Sciatic nerve (tissue), 2 donors: Measurements from ENCODE around the gene SMARCD3. TPM values are rescaled to one million over a fixed set of nuclear protein-coding genes. Genes with fewer than 3 reads are reported as not detected.

Source experiments
- ATAC-seq: fragments of 200-7000 bp; cut with Tn5 transposase; one replicate; pipeline ENCODE4 v1.9.1; 2020; ENCODE audit warnings: mild to moderate bottlenecking, moderate library complexity
- DNase-seq: peaks from one replicate; pipeline ENCODE4 v3.0.0-alpha.2; 2020; ENCODE audit warnings: low spot score
- intact Hi-C: fragments of 100-400 bp; cut with DNase I; formaldehyde crosslinking; loops from one replicate; pipeline ENCODE4 v1.14.2; 2022
- total RNA-seq: library from RNA; stranded (reverse); fragmentation: NEBNext Ultra II Directional; extraction: Animal tissue kit (Norgen Biotek cat#: 25700); gene quantifications from one replicate; pipeline ENCODE4 v1.2.1, GENCODE V29; 2021
- donor health status: DM: no; HTN: no; CAD: no.
- donor health status: DM: no; HTN: no; CAD: no.

Gene SMARCD3
- total RNA-seq, 1 donor from 2014 or later = 50.7 TPM

GRCh38 chr7:151201751-151202150, 46.7 kb downstream of the SMARCD3 start:
- no peak for ATAC-seq
- DNase-seq = no peak
- intact Hi-C loops = no loop called here

DNA sequence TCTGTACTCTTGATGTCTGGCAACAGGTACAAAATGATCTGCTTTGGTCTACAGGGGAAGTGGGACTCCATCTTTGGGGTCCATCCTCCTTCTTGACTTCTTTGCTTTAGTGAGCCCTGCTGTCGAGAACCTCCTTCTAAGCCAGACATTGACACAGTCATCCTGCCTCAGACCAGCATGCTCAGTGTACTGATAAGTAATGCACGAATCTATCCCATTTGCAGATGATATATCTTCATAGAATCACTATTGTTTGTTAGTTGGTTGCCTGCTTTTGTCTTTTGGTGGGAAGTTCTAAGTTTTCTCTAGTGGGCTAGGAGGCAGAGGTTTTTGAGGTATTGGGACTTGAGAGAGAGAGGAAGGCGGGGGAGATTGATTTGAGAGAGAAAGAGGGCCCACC, 47.1 kb downstream of the SMARCD3 start:
- no peak for DNase-seq
- ATAC-seq = no peak
- intact Hi-C loops = no loop called here

- intact Hi-C loops = no loop called here
- ATAC-seq = peak; percentile 43
- DNase-seq = no peak
Measured at GRCh38 chr7:151198945-151199848, 49.3 kb downstream of the SMARCD3 start.

- DNase-seq = no peak
- intact Hi-C loops = no loop called here
- ATAC-seq = no peak
Measured at GRCh38 chr7:151197932-151198331, 50.6 kb downstream of the SMARCD3 start.

DNA sequence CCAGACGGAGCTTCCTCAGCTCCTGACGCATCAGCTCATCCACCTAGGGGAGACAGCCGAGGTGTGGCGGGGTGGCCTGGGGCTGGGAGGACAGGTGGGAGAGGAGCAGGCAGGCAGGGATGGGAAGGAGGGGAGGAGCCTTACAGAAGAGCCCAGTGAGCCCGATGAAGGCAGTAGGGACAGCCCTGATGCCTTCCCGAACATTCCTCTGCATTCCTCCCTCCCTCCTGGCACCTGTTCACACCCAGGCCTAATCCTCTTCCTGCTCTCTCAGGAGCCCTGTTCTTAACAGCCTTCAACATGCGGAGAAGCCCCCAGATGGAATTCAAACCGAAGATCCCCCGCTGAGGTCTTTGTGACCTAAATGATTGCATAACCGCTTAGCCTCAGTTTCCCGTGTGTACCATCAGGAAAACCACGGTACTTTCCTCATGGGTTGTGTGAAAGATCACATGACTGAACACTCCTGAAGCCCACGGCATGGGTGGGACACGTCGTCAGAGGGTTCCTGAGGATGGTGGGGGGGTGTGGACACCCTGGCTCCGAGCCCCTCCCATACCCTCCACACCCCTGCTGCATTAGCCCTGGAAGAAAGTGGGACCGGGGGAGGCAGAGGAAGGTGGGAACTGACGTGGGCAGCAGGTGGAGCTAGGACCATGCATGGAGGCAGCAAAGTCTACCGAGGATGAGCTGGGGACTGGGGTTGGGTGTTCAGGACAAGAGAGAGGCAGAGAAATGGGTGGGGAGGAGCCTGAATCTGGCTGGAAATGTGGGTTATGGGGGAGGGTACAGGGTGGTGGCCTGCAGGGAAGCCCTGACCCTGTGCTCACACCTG, 52.7 kb downstream of the SMARCD3 start:
- intact Hi-C loops = no loop called here
- ATAC-seq = no peak
- no peak for DNase-seq

GRCh38 chr7:151194188-151194587, 54.3 kb downstream of the SMARCD3 start:
- intact Hi-C loops = no loop called here
- DNase-seq (no peak), ATAC-seq (no peak)

- intact Hi-C loops = no loop called here
- ATAC-seq = no peak
- no peak for DNase-seq
Measured at GRCh38 chr7:151193203-151193978, 55.1 kb downstream of the SMARCD3 start.

- DNase-seq = no peak
Measured at GRCh38 chr7:151192002-151192539, 56.4 kb downstream of the SMARCD3 start.

DNA sequence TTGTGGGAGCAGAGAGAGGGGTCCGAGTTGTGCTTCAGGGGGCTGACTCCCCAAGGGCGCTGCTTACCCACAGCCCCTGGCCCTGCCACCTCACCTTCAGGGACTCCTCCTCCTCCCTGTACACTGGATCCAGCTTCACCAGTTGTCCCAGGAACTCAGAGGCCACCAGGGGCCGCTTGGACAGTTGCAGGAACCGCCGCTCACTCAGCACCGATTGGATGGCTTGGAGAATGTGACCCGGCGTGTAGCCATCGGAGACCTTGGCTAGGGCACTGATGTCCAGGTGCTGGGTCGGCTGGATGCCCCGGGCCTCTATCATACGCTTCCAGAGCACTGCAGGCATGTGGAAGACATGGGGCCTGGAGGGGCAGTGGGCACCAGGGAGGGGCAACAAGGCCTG, 57.0 kb downstream of the SMARCD3 start:
- ATAC-seq (no peak), DNase-seq (no peak)
- intact Hi-C loops = no loop called here

More at GRCh38 chr7:151192002-151192539, 56.4 kb downstream of the SMARCD3 start:
- intact Hi-C loops = no loop called here
- no peak for ATAC-seq

- intact Hi-C loops = no loop called here
- DNase-seq (no peak), ATAC-seq (no peak)
Measured at GRCh38 chr7:151189038-151189437, 59.5 kb downstream of the SMARCD3 start.

Other genes with a start within 250 kb of the SMARCD3 start
- gene ATG9B, start 224.2 kb downstream of the SMARCD3 start, total RNA-seq = 0.67 TPM
- 32.8 TPM for gene ABCB8, start 220.2 kb downstream of the SMARCD3 start, total RNA-seq
- 4.7 TPM for gene ASIC3, start 200.2 kb downstream of the SMARCD3 start, total RNA-seq
- gene CDK5, start 190.8 kb downstream of the SMARCD3 start, total RNA-seq = 5.7 TPM
- gene SLC4A2, start 189.1 kb downstream of the SMARCD3 start, total RNA-seq = 87.5 TPM
- gene FASTK, start 167.9 kb downstream of the SMARCD3 start, total RNA-seq = 57.9 TPM
- 27.8 TPM for gene TMUB1, start 165.2 kb downstream of the SMARCD3 start, total RNA-seq
- gene AGAP3, start 162.2 kb downstream of the SMARCD3 start, total RNA-seq = 99.7 TPM
- gene GBX1, start 81.0 kb downstream of the SMARCD3 start, total RNA-seq = not detected
- gene ASB10, start 61.4 kb downstream of the SMARCD3 start, total RNA-seq = not detected
- gene H2BK1, start 38.2 kb downstream of the SMARCD3 start, total RNA-seq = not detected
- 20.8 TPM for gene ABCF2, start 21.5 kb downstream of the SMARCD3 start, total RNA-seq
- 23.6 TPM for gene CHPF2, start 16.2 kb downstream of the SMARCD3 start, total RNA-seq
- 48.5 TPM for gene NUB1, start 93.1 kb upstream of the SMARCD3 start, total RNA-seq
- gene WDR86, start 161.3 kb upstream of the SMARCD3 start, total RNA-seq = 101 TPM
- gene CRYGN, start 191.4 kb upstream of the SMARCD3 start, total RNA-seq = 3.9 TPM